ENCODE results near the gene RPL19. TPM values are rescaled to one million over a fixed set of nuclear protein-coding genes. Genes with fewer than 3 reads are reported as not detected.

Gene RPL19
- total RNA-seq, 4 donors from 2014 or later, result 3,050 to 5,448 (median 3,578) TPM

DNA sequence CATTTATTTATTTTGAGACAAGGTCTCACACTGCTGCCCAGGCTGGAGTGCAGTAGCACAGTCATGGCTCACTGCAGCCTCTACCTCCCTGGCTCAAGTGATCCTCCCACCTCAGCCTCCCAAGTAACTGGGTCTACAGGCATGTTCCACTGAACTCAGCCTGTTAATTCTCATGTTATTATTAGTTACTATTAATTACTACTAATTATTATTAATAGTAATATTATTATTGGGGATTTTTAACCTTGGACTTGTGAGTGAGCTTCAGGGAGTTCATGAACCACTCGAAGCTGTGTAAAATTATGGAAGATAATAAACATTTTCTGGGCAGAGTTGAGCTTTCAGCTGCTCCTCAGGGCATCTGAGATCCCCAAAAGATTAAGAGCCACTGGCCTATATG lies 30.3 kb downstream of the RPL19 start:
- 74 to 77% methylated on average over 1 of the region's 1 CpG for WGBS, 2 donors
- TF ChIP-seq CTCF (IDR thresholded peaks at IDR 0.05), result no peak
- TF ChIP-seq POLR2A (IDR thresholded peaks at IDR 0.05), result no peak
- intact Hi-C loops (cut with DNase I; ENCODE audit: low total_unique reads), result no loop called here
- no peak for DNase-seq (ENCODE audit: low spot score in 2 of 2)
- no peak overlapping the region for H3K4me3 ChIP-seq (ENCODE audit: low read depth, poor library complexity, severe bottlenecking)

DNA sequence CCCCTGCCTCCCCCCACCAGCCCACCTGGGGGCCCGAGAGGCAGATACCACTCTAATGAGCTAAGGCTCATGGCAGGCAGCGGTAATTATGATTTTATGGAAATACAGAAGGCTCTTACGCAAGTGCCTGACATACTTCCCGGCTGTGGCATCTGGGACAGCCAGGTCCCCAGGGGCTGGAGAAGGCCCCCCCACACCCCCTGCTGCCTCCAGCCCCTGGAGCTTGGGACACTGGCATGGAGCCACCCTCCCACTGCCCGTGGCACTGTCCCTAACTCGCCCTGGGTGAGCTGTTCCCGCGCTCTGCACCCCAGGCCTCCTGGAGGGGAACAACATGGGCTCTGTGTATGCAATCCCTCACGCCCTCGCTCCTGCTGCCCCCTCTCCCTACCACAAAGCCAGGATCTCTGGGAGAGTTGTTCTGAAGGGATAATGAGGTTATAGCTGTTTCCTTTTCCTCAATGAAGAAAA lies 31.0 kb downstream of the RPL19 start:
- TF ChIP-seq CTCF (IDR thresholded peaks at IDR 0.05) (no peak), POLR2A (IDR thresholded peaks at IDR 0.05) (no peak)
- no peak overlapping the region for H3K4me3 ChIP-seq (ENCODE audit: low read depth, poor library complexity, severe bottlenecking)
- 30 to 46% methylated on average over 9 to 10 of the region's 10 CpGs for WGBS, 2 donors
- intact Hi-C loops (cut with DNase I; ENCODE audit: low total_unique reads), result no loop called here
- DNase-seq (ENCODE audit: low spot score in 2 of 2), result no peak

- no peak overlapping the region for H3K4me3 ChIP-seq (ENCODE audit: low read depth, poor library complexity, severe bottlenecking)
- intact Hi-C loops (cut with DNase I; ENCODE audit: low total_unique reads), result no loop called here
- TF ChIP-seq POLR2A (IDR thresholded peaks at IDR 0.05) (no peak), CTCF (IDR thresholded peaks at IDR 0.05) (peak in 1 of 3 donors; percentile 60)
- DNase-seq (ENCODE audit: low spot score in 2 of 2), result no peak
- 14 to 16% methylated on average over 18 to 22 of the region's 22 CpGs for WGBS, 2 donors
These were observed 31.8 kb downstream of the RPL19 start for GRCh38 chr17:39231591-39232551.

GRCh38 chr17:39235555-39236449 lies 35.7 kb downstream of the RPL19 start:
- DNase-seq (ENCODE audit: low spot score in 2 of 2), result no peak
- no peak for TF ChIP-seq CTCF (IDR thresholded peaks at IDR 0.05)
- TF ChIP-seq POLR2A (IDR thresholded peaks at IDR 0.05), result no peak
- intact Hi-C loops (cut with DNase I; ENCODE audit: low total_unique reads), result no loop called here
- 19 to 21% methylated on average over 18 of the region's 18 CpGs for WGBS, 2 donors
- H3K4me3 ChIP-seq (ENCODE audit: low read depth, poor library complexity, severe bottlenecking), result no peak overlapping the region

- H3K4me3 ChIP-seq (ENCODE audit: low read depth, poor library complexity, severe bottlenecking), result no peak overlapping the region
- TF ChIP-seq POLR2A (IDR thresholded peaks at IDR 0.05) (no peak), CTCF (IDR thresholded peaks at IDR 0.05) (no peak)
- intact Hi-C loops (cut with DNase I; ENCODE audit: low total_unique reads), result no loop called here
- DNase-seq (ENCODE audit: low spot score in 2 of 2), result no peak
- WGBS, 2 donors, result 41 to 45% methylated on average over 5 of the region's 5 CpGs
These were observed 36.4 kb downstream of the RPL19 start for GRCh38 chr17:39236450-39236927.

All from lower leg skin (tissue), 4 donors.